Endometrial microvascular endothelial cells (primary cell): ENCODE data around the gene LAMC2. TPM values are rescaled to one million over a fixed set of nuclear protein-coding genes. Genes with fewer than 3 reads are reported as not detected.
"Not testable (repeated sequence)": the region's sequence is repeated elsewhere in the genome, so short reads cannot be mapped to it uniquely, and the experiment has no call there.

Source experiments
- in situ Hi-C: cut with HindIII; loops from 2 replicates; pipeline ENCODE4 v1.10.0; 2017; ENCODE audit warnings: low sequenced_read_pairs, low pct_unique_long_range_greater_than_20kb; ENCODE audit errors: inconsistent ontology term
- total RNA-seq: library from RNA; depleted of rRNA; stranded (reverse); fragments of >200 nt; gene quantifications from one replicate; pipeline ENCODE4 v1.2.3, GENCODE V29; 2015; ENCODE audit errors: inconsistent ontology term

LAMC2 gene
- total RNA-seq, 1 donor from 2014 or later: 2.4 TPM

DNA sequence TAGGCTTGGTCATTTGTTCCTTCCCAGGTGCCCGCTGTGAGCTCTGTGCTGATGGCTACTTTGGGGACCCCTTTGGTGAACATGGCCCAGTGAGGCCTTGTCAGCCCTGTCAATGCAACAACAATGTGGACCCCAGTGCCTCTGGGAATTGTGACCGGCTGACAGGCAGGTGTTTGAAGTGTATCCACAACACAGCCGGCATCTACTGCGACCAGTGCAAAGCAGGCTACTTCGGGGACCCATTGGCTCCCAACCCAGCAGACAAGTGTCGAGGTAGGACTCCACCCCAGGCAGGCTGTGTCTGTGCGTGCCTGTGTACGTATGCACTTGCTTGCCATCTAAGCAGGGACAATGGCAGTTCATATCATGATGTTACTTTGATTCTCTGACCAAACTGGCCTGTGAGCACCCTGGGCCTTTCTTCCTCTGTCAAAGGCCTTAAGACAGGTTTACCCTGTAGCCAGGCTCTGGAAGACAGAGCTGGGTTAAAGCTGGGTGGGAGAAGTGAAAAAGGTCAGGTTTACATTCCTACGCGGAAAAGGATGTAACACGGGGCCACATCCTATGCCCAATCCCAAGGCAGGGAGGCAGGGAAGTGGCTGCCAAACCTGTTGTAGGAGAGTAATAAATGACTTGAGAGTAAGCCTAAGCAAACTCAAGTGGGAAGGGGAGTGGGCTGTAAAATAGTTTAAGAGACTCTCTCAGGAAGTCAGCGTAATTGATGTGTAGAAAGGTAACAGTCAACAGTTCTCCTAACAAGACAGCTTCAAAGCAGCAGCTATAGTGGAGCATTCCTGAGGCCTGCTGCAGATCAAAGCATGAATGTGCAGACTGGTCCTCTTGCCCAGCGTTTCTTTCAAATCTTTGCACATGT is 42.5 kb downstream of the LAMC2 start:
- in situ Hi-C loops: no loop called here

DNA sequence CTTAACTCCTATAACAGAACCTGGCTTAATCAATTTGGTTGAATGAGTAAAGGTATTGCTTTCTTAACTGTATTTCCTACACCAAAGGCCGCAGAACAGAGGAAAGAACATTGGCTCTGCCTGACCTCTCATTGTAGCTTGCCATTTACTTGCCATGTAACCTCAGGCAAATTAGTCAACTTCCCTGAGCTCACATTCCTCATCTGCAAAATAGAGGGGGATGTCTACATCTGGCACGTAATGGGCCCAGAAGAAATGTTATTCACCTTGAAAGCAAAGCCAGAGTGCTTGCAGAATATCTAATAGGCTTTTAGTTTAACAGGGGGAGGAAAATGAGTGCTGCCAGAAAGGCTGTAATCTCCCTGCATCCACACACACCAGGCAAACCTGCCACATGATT is 44.3 kb downstream of the LAMC2 start:
- in situ Hi-C loops: no loop called here

DNA sequence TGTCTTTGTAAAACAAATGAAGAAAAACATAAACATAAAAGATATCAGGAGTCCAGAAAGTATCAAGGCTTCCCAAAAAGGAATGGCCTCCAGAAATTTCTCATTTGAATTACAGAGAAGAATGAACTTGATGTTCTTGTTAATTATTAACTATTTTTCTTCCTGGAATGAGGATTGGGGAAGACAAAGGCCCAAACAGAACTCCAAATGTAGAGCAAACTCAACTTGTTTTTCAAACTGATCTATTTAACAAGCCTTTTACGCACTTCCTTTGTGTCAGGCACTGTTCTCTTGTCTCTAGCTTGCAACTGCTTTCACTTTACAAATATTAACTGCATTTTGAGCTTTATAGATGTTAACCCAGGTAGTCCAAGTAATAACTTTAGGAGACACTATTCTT is 45.5 kb downstream of the LAMC2 start:
- in situ Hi-C loops: no loop called here

DNA sequence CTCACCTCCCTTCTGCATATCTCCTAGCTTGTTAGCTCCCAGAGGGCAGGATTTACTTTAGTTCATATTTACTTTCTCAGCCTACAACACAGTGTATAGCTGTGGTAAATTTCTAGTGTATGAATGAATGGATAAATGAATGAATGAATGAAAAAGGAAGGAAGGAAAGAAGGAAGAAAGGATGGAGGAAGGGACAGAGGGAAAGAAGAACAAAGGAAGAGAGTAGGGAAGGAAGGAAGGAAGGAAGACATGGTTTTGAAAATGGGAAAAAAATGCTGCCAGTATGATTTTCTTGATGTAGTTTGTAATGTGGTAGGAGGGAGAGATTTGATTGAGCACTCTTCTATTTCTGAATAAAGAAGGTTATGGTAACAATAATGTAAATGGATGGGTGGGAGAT is 47.0 kb downstream of the LAMC2 start:
- in situ Hi-C loops: no loop called here

GRCh38 chr1:183234660-183235476 is 48.8 kb downstream of the LAMC2 start:
- in situ Hi-C loops: no loop called here

DNA sequence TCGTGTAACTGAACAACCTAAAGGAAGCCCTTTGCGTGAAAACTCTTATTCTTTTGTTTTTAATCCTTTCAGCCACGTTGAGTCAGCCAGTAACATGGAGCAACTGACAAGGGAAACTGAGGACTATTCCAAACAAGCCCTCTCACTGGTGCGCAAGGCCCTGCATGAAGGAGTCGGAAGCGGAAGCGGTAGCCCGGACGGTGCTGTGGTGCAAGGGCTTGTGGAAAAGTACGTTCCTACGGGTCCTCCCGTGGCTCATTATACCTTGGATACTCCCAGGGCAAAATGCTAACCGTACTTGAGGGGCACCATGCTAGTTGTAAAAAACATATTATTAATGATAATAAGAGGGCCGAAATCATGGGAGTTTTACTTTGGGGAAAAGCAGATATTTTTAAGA is 49.4 kb downstream of the LAMC2 start:
- in situ Hi-C loops: no loop called here

GRCh38 chr1:183236158-183236725 is 50.2 kb downstream of the LAMC2 start:
- in situ Hi-C loops: no loop called here

GRCh38 chr1:183237046-183237445 is 51.0 kb downstream of the LAMC2 start:
- in situ Hi-C loops: no loop called here

DNA sequence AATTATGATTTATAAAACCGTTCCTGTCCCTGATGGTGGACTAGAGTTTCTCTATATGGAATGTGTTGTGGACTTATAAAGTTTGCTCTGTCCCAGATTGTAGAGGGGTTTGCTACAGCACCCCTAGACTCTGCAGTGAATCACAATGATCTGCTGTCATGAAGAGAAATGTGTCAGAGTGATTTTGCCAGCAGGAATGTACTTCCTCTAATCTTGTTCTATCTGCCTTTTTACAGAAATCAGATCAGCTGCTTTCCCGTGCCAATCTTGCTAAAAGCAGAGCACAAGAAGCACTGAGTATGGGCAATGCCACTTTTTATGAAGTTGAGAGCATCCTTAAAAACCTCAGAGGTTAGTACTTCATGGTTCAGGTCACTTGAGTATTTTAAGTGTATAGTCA is 52.0 kb downstream of the LAMC2 start:
- in situ Hi-C loops: no loop called here

GRCh38 chr1:183239220-183239742 is 53.2 kb downstream of the LAMC2 start:
- in situ Hi-C loops: no loop called here

DNA sequence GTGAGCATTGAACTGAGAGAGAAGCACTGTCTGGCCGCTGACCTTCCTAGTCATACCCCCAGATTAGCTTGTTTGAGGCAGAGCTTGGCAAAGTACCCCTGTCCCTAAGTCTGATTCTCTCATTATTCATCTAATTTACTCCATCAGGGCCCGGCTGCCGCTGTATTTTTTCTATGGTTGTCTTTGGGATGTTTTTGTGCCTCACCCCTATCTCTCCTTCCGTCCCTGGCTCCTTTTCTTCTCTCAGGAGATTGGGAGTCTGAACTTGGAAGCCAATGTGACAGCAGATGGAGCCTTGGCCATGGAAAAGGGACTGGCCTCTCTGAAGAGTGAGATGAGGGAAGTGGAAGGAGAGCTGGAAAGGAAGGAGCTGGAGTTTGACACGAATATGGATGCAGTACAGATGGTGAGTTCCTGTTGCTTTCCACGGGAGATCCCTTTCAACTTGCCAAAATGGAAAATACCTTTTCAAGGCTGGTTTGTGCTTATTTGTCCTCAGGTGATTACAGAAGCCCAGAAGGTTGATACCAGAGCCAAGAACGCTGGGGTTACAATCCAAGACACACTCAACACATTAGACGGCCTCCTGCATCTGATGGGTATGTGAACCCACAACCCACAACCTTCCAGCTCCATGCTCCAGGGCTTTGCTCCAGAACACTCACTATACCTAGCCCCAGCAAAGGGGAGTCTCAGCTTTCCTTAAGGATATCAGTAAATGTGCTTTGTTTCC is 53.9 kb downstream of the LAMC2 start:
- in situ Hi-C loops: no loop called here

DNA sequence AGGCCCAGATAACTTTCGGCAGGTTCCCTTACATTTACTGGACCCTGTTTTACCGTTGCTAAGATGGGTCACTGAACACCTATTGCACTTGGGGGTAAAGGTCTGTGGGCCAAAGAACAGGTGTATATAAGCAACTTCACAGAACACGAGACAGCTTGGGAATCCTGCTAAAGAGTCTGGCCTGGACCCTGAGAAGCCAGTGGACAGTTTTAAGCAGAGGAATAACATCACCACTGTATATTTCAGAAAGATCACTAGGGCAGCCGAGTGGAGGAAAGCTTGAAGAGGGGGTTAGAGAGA is 54.4 kb downstream of the LAMC2 start:
- in situ Hi-C loops: no loop called here

- in situ Hi-C loops: not testable (repeated sequence)
Observed at GRCh38 chr1:183240853-183241252, 54.8 kb downstream of the LAMC2 start.

GRCh38 chr1:183241471-183241870 is 55.4 kb downstream of the LAMC2 start:
- in situ Hi-C loops: no loop called here

- in situ Hi-C loops: no loop called here
Observed at GRCh38 chr1:183242556-183242955, 56.5 kb downstream of the LAMC2 start.

DNA sequence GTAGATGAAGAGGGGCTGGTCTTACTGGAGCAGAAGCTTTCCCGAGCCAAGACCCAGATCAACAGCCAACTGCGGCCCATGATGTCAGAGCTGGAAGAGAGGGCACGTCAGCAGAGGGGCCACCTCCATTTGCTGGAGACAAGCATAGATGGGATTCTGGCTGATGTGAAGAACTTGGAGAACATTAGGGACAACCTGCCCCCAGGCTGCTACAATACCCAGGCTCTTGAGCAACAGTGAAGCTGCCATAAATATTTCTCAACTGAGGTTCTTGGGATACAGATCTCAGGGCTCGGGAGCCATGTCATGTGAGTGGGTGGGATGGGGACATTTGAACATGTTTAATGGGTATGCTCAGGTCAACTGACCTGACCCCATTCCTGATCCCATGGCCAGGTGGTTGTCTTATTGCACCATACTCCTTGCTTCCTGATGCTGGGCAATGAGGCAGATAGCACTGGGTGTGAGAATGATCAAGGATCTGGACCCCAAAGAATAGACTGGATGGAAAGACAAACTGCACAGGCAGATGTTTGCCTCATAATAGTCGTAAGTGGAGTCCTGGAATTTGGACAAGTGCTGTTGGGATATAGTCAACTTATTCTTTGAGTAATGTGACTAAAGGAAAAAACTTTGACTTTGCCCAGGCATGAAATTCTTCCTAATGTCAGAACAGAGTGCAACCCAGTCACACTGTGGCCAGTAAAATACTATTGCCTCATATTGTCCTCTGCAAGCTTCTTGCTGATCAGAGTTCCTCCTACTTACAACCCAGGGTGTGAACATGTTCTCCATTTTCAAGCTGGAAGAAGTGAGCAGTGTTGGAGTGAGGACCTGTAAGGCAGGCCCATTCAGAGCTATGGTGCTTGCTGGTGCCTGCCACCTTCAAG is 57.3 kb downstream of the LAMC2 start:
- in situ Hi-C loops: no loop called here

DNA sequence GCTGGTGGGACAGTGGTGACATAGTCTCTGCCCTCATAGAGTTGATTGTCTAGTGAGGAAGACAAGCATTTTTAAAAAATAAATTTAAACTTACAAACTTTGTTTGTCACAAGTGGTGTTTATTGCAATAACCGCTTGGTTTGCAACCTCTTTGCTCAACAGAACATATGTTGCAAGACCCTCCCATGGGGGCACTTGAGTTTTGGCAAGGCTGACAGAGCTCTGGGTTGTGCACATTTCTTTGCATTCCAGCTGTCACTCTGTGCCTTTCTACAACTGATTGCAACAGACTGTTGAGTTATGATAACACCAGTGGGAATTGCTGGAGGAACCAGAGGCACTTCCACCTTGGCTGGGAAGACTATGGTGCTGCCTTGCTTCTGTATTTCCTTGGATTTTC is 58.4 kb downstream of the LAMC2 start:
- in situ Hi-C loops: no loop called here

GRCh38 chr1:183245357-183245756 is 59.3 kb downstream of the LAMC2 start:
- in situ Hi-C loops: no loop called here
